Measurements from ENCODE around the gene FAM168A. TPM values are rescaled to one million over a fixed set of nuclear protein-coding genes. Genes with fewer than 3 reads are reported as not detected.
"Not testable (repeated sequence)": the region's sequence is repeated elsewhere in the genome, so short reads cannot be mapped to it uniquely, and the experiment has no call there.

Gene FAM168A
- total RNA-seq, 1 donor from 2014 or later, result 19.9 TPM

DNA sequence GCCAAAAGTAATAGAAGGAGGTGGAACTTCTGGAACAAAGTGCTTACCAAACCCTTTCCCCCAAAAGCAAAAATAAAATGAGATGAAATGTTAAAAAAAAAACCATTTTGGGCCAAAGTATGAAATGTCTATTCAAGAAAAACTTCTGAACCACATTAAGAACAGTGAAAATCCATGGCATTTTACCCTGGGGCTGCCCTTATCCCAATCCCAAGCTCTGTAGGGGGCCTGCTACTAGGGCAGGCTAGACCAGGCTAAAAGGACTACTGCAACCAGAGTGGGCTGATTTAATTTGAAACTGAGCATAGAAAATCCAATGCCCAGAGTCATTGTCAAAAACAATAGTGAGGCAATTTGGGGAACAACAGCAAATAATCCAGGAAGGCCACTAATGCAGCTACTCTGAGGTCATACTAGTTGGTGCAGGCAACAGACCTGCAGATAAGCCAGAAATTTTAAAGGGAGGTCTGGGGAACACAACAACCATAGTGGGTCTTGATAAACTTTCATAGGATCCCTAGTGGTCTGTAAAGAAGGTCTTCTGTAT, 122.3 kb downstream of the FAM168A start:
- DNase-seq (ENCODE audit: low spot score), result no peak

GRCh38 chr11:73473252-73473651, 124.7 kb downstream of the FAM168A start:
- ATAC-seq (no peak), DNase-seq (ENCODE audit: low spot score) (no peak)

More for the DNA sequence above, 122.3 kb downstream of the FAM168A start:
- ATAC-seq, result no peak

GRCh38 chr11:73470036-73470612, 127.8 kb downstream of the FAM168A start:
- ATAC-seq, result not testable (repeated sequence)

DNA sequence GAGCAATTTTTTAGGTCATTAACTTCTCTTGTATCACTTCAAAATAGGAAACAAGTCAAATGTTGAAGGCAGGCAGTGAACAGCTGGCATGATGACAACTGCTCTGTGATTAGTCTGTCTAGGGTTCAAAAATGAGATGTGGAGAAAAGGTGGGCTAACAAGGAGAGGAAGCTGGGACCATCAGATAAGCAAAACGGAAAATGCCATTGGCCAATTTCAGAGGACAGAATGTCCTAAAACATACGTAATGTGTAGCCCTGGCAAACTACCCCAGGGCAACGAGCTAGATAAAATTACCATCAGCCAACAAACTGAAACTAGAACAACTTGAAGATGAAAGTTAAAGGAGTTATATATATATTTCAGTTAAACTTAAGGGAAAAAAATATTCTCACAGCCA, 128.5 kb downstream of the FAM168A start:
- ATAC-seq (no peak), DNase-seq (ENCODE audit: low spot score) (no peak)

More at GRCh38 chr11:73470036-73470612, 127.8 kb downstream of the FAM168A start:
- not testable (repeated sequence) for DNase-seq (ENCODE audit: low spot score)

GRCh38 chr11:73468590-73469161, 129.2 kb downstream of the FAM168A start:
- DNase-seq (ENCODE audit: low spot score), result no peak
- no peak for ATAC-seq

DNA sequence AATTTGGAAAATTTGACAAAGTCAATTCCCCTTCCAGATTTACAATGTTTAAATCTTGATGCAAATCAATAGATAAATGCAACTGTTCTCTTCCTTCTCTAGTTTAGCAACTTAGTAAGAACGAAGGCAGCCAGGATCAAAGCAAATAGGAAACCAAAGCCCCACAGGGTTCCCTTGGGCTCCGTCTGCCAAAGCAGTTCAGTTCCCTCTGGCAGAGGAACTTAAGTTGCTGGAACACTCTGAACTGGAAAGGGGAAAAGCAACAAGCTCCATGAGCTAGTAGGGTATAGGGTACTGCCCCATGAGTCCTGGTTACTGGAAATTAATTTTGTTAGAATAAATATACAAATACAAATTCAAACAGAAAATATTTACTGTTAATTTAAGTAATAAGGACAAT, 130.4 kb downstream of the FAM168A start:
- DNase-seq (ENCODE audit: low spot score), result no peak
- ATAC-seq, result peak; percentile 28

GRCh38 chr11:73466643-73467042, 131.3 kb downstream of the FAM168A start:
- DNase-seq (ENCODE audit: low spot score) (no peak), ATAC-seq (no peak)

GRCh38 chr11:73465871-73466270, 132.0 kb downstream of the FAM168A start:
- ATAC-seq (no peak), DNase-seq (ENCODE audit: low spot score) (no peak)

DNA sequence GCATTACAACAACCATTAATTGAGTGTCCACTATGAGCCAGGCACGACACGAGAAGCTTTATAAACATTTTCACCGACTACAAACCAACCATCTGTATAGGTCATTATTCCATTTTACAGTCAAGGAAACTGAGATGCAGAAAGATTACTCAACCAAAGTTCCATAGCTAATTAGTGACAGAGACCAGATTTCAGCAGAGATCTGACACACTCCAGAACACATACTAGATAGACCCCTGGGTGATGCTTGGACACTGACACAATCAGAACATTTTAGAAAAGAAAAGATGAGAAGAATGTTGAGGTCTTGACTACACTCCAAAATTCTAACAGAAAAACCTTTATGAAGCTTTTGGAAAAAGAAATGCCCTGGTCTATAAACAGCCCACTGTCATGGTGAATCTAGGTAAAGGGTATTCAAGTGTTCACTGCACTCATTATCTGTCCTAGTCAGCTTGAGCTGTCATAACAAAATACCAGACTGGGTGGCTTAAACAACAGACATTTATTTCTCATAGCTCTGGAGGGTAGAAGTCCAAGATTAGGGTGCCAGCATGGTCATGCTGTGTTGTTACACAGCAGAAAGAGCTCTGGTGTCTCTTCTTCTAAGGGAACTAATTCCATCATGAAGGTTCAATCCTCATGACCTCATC, 132.8 kb downstream of the FAM168A start:
- DNase-seq (ENCODE audit: low spot score), result no peak
- no peak for ATAC-seq

GRCh38 chr11:73464347-73464746, 133.6 kb downstream of the FAM168A start:
- DNase-seq (ENCODE audit: low spot score) (no peak), ATAC-seq (no peak)

DNA sequence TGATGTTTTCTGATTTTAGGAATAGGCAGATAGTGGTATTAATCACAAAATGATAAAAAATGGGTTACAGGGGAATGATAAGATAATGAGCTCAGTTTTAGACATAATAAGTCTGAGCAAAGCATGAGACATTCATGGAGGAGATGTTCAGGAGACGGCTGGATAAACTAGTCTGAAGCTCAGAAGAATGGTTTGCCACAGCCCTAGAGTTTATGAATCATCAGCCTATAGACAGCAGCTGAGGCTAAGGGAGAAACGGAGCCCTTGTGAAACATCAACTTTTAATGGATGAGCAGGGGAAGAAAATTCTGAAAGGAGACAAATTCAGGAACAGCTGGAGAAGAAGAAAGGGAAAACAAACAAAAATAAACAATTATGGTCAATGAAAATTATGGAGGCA, 134.6 kb downstream of the FAM168A start:
- ATAC-seq (no peak), DNase-seq (ENCODE audit: low spot score) (no peak)

- ATAC-seq (no peak), DNase-seq (ENCODE audit: low spot score) (no peak)
Observed at GRCh38 chr11:73461964-73462363, 135.9 kb downstream of the FAM168A start.

- ATAC-seq, result no peak
- no peak for DNase-seq (ENCODE audit: low spot score)
Observed at GRCh38 chr11:73461335-73461840, 136.5 kb downstream of the FAM168A start.

GRCh38 chr11:73458201-73458600, 139.7 kb downstream of the FAM168A start:
- no peak for ATAC-seq
- no peak for DNase-seq (ENCODE audit: low spot score)

DNA sequence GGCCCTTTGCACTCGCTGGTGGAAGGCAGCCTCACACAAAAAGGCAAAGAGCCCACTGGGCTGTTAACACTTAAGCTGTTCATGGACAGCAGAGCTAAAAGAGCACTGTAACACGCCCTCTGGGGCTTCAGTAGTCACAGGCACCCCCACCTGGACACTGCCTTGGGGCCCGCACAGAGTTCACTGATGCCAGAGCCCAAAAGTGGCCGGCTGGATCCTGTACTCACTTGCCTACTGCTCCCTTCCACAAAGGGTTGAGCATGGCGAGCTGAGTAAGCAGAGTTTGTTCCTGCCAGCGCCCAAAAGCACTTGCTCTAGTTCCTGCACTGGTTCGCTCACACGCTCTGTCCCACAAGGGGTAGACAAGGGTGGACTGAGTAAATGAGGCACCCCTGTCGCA, 142.9 kb downstream of the FAM168A start:
- ATAC-seq (peak; percentile 29), DNase-seq (ENCODE audit: low spot score) (no peak)

DNA sequence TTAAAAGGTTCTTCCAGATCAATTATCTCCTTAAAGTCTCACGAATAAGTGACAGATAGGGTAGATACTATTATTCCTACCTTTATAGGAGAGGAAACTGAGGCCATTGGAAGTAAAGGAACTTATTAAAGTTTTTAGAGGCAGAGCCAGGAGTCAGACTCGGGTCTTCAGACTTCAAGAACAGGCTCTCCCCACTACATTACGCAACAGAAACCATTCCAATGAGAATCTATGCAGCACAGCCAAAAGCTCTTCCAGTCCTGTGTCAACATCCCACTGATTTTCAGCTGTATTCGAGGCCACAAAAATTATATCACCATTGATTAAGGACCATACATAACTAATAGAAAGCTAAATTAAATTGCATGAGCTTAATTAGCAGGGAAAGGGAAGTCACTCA, 144.3 kb downstream of the FAM168A start:
- ATAC-seq (peak; percentile 22), DNase-seq (ENCODE audit: low spot score) (no peak)

DNA sequence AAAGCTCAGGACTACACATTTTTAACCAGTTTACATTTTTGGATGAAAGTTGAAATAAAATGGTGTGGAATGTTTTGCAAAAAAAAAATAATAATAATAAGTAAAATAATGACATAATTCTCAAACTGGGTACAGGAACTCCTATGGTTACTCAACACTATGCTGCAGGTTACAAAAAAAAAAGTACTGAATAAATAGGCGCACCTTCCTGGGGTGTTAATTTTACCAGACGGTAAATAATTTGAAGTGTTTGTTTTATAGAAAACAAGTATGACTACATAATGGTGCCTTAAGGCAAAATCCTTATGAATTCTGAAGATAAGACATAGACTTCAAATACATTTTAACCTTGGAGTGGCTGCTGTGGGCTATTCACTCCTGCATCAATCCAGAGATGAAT, 145.2 kb downstream of the FAM168A start:
- no peak for ATAC-seq
- no peak for DNase-seq (ENCODE audit: low spot score)

DNA sequence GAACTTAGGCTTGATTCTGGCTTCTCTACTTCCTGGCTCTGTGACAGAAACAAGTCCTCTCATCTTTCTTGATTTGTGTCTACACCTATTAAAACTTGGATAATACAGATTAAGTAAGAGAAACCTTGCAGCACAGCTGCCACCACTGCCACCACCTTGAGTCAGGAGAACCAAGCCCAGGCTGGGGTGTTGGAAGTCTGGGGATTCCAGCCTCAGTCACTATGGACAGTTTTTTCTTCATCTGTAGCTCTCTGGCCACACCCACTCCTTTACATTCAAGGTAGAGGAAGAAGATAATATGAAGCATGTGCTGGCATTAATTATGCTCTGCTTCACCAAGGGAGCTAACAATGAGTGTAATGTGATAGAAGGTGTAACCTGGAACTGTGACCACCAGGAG, 146.0 kb downstream of the FAM168A start:
- DNase-seq (ENCODE audit: low spot score) (no peak), ATAC-seq (no peak)

- DNase-seq (ENCODE audit: low spot score), result no peak
- no peak for ATAC-seq
Observed at GRCh38 chr11:73446766-73447165, 151.1 kb downstream of the FAM168A start.

- no peak for ATAC-seq
Observed at GRCh38 chr11:73445980-73446379, 151.9 kb downstream of the FAM168A start.

DNA sequence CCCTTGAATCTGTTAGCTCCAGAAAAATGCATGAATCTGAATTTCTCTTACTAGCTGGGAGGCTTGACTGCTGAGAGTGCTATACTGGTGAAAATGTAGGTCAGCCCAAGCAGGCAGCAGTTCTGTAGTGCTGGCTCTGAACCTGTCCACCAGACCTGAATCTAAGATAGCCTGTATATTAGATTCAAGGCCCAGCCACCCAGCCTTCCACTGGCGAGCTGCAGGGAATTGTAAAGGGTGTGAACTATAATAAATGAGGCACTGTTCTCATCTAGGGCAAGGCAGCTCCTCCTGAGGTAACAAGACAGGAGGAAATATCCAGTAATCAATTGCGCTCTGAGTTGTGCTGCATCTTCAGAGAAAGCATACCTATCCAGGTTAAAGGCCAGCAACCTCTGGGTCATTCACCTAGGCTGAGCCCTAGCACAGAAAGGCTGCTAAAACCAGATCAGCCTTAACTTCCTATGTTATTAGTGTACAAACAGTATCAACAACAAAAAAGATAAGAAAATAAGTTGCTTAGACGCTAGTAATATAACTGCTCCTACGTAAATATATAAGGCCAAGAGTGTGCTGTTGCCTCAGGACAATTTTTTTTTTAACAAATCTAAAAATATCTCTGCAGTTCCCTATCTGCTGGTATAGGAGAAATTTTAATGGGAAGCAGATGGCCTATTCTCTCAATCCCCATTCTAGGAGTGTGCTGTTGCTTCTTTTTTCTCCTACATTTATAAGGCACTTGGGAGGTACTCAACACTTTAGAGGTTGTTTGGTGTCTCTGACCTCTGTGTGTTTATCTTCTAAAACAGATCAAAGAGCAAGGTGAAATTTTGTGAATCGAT, 158.7 kb downstream of the FAM168A start:
- DNase-seq (ENCODE audit: low spot score), result peak; percentile 57
- peak; percentile 92 for ATAC-seq

More at GRCh38 chr11:73445980-73446379, 151.9 kb downstream of the FAM168A start:
- no peak for DNase-seq (ENCODE audit: low spot score)

Measured in left lobe of liver (tissue), 2 donors.